Measurements from ENCODE around the gene SHF. TPM values are rescaled to one million over a fixed set of nuclear protein-coding genes. Genes with fewer than 3 reads are reported as not detected.
"Not testable (repeated sequence)": the region's sequence is repeated elsewhere in the genome, so short reads cannot be mapped to it uniquely, and the experiment has no call there.

SHF gene
- total RNA-seq, 1 donor from 2014 or later: 1.6 TPM

GRCh38 chr15:45148076-45149059, 39.4 kb downstream of the SHF start:
- intact Hi-C loops (cut with micrococcal nuclease): no loop called here

DNA sequence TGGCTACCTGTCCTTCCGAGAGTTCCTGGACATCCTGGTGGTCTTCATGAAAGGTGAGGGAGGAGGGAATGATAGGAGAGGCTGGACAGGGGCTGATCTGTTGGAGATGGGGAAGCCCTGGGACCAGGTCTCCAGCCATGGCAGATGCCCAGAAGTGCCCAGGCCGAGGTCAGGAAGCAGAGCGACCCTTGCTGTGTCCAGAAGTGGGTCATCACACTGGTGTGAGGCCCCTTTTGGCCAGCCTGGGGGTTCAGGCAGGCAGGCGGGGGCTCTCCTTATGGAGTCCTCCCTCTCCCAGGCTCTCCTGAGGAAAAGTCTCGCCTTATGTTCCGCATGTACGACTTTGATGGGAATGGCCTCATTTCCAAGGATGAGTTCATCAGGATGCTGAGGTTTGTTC, 40.2 kb downstream of the SHF start:
- intact Hi-C loops (cut with micrococcal nuclease): no loop called here

- intact Hi-C loops (cut with micrococcal nuclease): no loop called here
Observed at GRCh38 chr15:45146405-45146804, 41.4 kb downstream of the SHF start.

GRCh38 chr15:45144775-45145174, 43.0 kb downstream of the SHF start:
- intact Hi-C loops (cut with micrococcal nuclease): no loop called here

DNA sequence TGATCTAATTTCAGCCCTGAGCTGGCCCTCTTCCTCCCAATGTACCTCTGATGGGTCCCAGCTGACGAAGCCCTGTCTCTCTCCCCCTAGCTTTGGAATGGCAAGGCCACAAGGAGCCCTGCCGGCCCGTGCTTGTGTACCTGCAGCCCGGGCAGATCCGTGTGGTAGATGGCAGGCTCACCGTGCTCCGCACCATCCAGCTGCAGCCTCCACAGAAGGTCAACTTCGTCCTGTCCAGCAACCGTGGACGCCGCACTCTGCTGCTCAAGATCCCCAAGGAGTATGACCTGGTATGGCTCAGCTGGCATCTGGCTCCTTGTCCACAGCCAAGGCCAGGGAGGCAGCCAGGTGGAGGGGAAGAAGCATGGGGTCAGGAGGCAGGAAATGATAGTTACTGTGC, 43.8 kb downstream of the SHF start:
- intact Hi-C loops (cut with micrococcal nuclease): no loop called here

GRCh38 chr15:45143056-45143455, 44.7 kb downstream of the SHF start:
- intact Hi-C loops (cut with micrococcal nuclease): no loop called here

DNA sequence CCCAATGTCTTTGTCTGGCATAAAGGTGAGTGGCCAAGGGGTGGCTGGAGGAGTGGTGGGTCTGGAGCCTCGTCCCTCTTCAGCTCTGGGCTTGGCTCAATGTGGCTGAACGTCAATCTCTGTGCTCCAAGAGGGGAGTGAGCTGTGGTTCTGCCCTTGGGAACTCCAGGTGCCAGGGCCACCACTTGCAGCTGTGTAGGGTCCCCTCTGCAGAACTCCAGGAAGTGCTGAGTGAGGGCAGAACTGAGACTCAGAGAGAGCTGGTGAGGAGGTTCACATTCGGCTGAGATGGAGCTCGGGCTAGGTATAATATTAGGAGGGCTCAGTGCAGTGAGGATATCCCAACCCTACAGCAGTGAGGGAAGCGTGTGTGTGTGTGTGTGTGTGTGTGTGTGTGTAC, 46.4 kb downstream of the SHF start:
- intact Hi-C loops (cut with micrococcal nuclease): no loop called here

DNA sequence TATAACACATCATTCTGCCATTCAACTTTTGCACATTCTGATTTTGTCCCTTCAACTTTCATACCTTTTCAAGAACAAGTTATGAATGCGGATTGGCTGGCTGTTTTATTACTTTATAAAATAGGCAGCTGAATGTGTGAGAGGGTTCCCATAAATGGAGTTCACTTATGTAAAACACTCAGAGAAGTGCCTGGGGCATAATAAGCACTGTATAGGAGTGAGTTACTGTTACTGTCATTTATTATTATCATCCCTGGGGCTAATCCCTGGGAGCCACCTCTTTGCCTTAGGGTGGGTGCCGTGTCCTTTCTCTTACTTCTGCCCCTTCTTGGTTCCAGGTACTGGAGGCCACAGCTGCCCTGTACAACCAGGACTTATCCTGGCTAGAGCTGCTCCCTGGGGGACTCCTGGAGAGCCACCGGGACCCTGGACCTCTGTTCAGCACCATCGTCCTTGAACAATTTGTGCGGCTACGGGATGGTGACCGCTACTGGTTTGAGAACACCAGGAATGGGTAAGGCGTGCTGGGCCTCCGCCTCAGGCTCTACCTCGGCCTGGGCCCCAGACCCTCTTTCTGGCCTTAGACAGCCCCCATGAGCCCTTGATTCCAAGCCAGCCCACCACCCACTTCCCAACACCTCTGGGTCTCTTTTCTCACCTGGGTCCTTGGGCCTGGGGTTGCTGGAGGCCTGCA, 47.1 kb downstream of the SHF start:
- intact Hi-C loops (cut with micrococcal nuclease): no loop called here

DNA sequence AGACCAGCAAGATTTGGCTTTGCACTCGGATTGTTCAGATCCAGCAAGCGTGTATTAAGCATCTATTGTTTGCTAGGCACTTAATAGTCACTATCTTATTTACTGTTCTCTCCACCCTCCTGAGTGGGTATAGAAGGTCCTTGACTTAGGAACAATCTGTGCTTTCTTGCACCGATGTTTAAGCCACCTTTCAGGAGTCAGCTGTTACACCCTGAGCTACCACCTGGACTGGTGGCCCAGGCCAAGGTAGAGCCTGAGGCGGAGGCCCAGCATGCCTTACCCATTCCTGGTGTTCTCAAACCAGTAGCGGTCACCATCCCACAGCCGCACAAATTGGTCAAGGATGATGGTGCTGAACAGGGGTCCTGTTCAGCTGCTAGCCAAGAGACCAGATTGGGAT, 48.0 kb downstream of the SHF start:
- intact Hi-C loops (cut with micrococcal nuclease): no loop called here

DNA sequence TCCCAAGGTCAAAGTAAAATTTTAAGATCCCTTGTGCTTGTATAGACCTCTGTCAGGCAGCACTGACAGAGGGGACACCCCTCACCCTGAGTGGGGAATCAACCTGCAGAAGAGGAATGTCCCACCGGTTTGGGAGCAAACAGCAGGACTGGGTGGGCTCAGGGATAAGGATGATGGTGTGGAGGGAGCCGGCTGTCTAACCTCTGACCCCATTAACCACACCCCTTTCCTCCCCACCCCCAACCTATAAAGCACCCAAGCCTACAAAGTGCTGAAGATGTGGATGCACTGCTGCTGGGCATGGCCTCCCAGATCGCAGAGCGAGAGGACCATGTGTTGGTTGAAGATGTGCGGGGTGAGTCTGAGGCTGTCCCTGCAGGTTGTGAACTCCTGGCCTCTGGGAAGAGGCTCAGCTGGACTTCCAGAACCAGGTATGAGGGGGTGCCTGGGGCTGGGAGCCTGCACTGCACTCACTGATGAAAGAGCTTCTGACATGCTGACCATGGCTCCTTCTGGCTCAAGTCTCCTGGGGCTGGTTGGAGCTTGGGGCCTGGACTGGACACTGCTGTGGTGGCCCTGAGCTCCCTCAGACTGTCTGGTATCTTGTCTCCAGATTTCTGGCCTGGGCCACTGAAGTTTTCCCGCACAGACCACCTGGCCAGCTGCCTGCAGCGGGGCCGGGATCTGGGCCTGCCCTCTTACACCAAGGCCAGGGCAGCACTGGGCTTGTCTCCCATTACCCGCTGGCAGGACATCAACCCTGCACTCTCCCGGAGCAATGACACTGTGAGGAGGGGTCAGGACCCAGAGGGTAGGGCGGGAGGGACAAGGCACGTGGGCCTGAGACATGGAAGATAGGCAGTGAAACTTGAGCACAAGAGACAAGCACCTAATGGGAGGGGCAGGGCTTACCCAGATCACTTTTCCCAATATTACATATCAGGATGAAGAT, 48.7 kb downstream of the SHF start:
- intact Hi-C loops (cut with micrococcal nuclease): no loop called here

DNA sequence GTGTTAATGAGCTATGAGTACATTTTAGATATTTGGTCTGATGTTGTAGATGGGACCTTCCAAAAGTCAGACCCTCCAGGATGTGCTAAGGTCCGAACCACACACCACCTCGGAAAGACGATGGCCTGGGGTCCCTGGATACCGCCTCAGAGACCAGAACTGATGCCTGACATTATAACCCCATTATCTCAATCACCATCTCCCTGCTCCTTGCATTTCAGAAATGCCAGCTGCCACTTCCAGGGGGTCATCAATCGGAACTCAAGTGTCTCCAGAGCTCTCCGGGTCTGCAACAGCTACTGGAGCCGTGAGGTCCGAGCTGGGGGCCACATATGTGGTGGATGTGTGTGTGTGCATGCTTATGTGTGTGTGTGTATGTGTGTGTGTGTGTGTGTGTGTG, 50.1 kb downstream of the SHF start:
- intact Hi-C loops (cut with micrococcal nuclease): no loop called here

GRCh38 chr15:45136378-45136764, 51.4 kb downstream of the SHF start:
- intact Hi-C loops (cut with micrococcal nuclease): no loop called here

DNA sequence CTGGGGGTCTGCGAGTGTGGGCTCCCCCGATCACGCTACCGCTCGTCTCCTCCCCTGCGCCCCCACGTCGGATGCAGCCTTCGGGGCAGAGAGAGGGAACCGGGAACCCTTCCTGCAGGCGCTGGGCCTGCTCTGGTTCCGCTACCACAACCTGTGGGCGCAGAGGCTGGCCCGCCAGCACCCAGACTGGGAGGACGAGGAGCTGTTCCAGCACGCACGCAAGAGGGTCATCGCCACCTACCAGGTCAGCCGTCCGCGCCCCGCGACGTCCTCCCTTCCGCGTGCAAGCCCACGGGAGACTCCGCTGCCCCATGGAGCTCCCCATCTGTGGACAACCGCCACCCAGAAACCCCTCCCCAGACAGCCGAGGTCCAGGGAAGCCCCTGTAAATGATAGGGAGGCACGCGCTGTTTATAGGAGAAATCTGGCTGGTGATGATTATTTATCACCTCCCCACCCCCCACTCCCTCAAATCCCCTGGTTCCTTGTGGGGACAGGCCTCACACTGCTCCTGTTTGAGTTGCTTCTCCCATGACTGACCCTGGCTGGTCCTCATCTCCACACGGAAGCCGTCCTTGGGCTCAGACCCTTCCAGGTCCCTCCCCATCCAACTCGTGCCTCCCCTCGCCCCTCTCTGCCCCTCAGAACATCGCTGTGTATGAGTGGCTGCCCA, 51.9 kb downstream of the SHF start:
- intact Hi-C loops (cut with micrococcal nuclease): not testable (repeated sequence)

GRCh38 chr15:45134682-45135604, 52.8 kb downstream of the SHF start:
- intact Hi-C loops (cut with micrococcal nuclease): no loop called here

GRCh38 chr15:45134046-45134445, 53.7 kb downstream of the SHF start:
- intact Hi-C loops (cut with micrococcal nuclease): no loop called here

DNA sequence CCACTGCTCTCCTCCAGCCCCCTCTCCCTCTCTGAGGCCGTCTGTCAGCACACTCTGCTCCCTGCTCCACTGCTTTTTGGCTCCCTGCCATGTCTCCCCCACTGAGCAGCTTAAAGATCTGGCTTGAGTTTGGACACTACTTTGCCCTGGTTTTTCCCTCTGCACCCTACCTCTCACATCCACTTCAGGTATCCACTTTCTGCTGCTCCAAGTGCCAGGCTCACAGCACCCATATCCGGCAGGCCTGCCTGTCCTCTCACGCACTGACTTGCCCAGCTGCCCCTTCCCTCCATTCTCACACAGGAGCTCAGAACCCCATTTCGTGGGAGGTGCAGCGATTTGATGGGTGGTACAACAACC, 54.2 kb downstream of the SHF start:
- intact Hi-C loops (cut with micrococcal nuclease): no loop called here

GRCh38 chr15:45132844-45133560, 54.8 kb downstream of the SHF start:
- intact Hi-C loops (cut with micrococcal nuclease): no loop called here

DNA sequence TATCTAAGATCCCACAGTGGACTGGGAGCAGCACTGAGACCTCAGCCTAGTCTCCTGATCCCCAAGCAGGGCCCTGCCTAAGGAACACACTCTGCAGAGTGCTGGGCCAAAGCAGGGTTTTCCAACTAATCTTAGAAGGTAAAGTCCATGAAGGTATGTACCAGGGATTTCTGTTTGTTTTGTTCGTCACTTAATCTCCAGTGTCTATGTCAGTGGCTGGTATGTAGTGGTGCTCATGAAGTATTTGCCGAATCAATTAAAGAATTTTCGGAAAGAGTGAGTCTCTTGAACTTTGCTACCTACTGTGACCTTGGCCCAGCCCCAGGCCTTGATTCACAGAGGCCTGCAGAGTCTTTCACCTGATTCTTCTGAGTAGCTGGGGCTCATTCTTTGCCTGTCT, 56.3 kb downstream of the SHF start:
- intact Hi-C loops (cut with micrococcal nuclease): no loop called here

GRCh38 chr15:45130291-45131000, 57.3 kb downstream of the SHF start:
- intact Hi-C loops (cut with micrococcal nuclease): no loop called here
